ENCODE measurements around the gene UBE2J1. TPM values are rescaled to one million over a fixed set of nuclear protein-coding genes. Genes with fewer than 3 reads are reported as not detected.

The UBE2J1 gene
- polyA plus RNA-seq, 1 donor from 2014 or later = 47.2 TPM

DNA sequence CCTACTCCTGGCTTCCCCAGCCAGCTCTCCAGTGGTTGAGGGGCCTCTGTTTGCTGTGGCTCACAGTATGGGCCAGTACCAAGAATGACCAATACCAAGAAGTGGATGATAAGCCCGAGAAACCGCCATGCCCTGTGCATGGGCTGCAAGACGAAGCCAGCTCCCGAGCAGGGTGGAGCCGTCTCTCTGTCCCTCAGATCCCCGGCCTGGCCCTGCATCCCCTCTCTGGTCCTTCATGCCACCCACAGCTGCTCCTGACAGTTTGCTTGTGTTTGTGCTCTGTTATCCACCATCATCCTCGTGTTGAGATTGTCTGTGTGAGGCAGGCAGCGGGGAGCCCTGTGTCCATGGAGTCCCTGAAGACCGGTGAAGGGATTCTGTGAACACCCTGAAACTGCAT, 73.6 kb downstream of the UBE2J1 start:
- Histone ChIP-seq H3K4me2 (ENCODE audit: low read length) (no peak overlapping the region), H3K9me3 (ENCODE audit: low read length) (no peaks in the 10 kb centered on the region), H3K9me2 (ENCODE audit: insufficient read depth, low read length) (no peaks in the 10 kb centered on the region), H3K36me3 (ENCODE audit: insufficient read depth, low read length) (no peaks in the 10 kb centered on the region), H2AFZ (ENCODE audit: low read depth, low read length) (no peak overlapping the region), H4K20me1 (ENCODE audit: insufficient read depth) (no peaks in the 10 kb centered on the region), H3K9ac (ENCODE audit: low read length) (no peak overlapping the region), H3K79me2 (replicated peaks; ENCODE audit: insufficient read depth, low read length) (no peaks in the 10 kb centered on the region), H3F3A (ENCODE audit: insufficient read depth, low read length, poor library complexity, severe bottlenecking) (no peaks in the 10 kb centered on the region), H3K27me3 (ENCODE audit: insufficient read depth, low read depth, low read length) (no peaks in the 10 kb centered on the region), H3K27ac (ENCODE audit: low read length) (no peak overlapping the region), H3K4me3 (ENCODE audit: low read length) (no peak overlapping the region)
- TF ChIP-seq MXI1 (conservative IDR thresholded peaks at IDR 0.05; ENCODE audit: poor library complexity, severe bottlenecking) = no peak
- no peak for TF ChIP-seq TAF1 (IDR thresholded peaks at IDR 0.05; ENCODE audit: low read depth)
- TF ChIP-seq, protein P1, sequence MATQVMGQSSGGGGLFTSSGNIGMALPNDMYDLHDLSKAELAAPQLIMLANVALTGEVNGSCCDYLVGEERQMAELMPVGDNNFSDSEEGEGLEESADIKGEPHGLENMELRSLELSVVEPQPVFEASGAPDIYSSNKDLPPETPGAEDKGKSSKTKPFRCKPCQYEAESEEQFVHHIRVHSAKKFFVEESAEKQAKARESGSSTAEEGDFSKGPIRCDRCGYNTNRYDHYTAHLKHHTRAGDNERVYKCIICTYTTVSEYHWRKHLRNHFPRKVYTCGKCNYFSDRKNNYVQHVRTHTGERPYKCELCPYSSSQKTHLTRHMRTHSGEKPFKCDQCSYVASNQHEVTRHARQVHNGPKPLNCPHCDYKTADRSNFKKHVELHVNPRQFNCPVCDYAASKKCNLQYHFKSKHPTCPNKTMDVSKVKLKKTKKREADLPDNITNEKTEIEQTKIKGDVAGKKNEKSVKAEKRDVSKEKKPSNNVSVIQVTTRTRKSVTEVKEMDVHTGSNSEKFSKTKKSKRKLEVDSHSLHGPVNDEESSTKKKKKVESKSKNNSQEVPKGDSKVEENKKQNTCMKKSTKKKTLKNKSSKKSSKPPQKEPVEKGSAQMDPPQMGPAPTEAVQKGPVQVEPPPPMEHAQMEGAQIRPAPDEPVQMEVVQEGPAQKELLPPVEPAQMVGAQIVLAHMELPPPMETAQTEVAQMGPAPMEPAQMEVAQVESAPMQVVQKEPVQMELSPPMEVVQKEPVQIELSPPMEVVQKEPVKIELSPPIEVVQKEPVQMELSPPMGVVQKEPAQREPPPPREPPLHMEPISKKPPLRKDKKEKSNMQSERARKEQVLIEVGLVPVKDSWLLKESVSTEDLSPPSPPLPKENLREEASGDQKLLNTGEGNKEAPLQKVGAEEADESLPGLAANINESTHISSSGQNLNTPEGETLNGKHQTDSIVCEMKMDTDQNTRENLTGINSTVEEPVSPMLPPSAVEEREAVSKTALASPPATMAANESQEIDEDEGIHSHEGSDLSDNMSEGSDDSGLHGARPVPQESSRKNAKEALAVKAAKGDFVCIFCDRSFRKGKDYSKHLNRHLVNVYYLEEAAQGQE (IDR thresholded peaks at IDR 0.05; ENCODE audit: borderline replicate concordance) = no peak
- TF ChIP-seq POLR2AphosphoS5 (IDR thresholded peaks at IDR 0.05) = no peak
- no peak for TF ChIP-seq EZH2 (IDR thresholded peaks at IDR 0.05; ENCODE audit: borderline replicate concordance, insufficient read depth, low read length, poor library complexity, severe bottlenecking)
- TF ChIP-seq, protein P2, sequence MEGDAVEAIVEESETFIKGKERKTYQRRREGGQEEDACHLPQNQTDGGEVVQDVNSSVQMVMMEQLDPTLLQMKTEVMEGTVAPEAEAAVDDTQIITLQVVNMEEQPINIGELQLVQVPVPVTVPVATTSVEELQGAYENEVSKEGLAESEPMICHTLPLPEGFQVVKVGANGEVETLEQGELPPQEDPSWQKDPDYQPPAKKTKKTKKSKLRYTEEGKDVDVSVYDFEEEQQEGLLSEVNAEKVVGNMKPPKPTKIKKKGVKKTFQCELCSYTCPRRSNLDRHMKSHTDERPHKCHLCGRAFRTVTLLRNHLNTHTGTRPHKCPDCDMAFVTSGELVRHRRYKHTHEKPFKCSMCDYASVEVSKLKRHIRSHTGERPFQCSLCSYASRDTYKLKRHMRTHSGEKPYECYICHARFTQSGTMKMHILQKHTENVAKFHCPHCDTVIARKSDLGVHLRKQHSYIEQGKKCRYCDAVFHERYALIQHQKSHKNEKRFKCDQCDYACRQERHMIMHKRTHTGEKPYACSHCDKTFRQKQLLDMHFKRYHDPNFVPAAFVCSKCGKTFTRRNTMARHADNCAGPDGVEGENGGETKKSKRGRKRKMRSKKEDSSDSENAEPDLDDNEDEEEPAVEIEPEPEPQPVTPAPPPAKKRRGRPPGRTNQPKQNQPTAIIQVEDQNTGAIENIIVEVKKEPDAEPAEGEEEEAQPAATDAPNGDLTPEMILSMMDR (IDR thresholded peaks at IDR 0.05; ENCODE audit: poor library complexity, severe bottlenecking) = no peak
- no peak for TF ChIP-seq EP300 (conservative IDR thresholded peaks at IDR 0.05; ENCODE audit: poor library complexity, severe bottlenecking)
- no peak for TF ChIP-seq RAD21 (conservative IDR thresholded peaks at IDR 0.05)
- TF ChIP-seq SMC3 (conservative IDR thresholded peaks at IDR 0.05; ENCODE audit: poor library complexity) = no peak

Other genes starting within 250 kb of the UBE2J1 start
- 42.1 and 44.0 TPM in 2 replicates for gene SRSF12, start 234.7 kb downstream of the UBE2J1 start, polyA plus RNA-seq
- gene PM20D2, start 206.7 kb downstream of the UBE2J1 start, polyA plus RNA-seq = 27.6 and 28.2 TPM in 2 replicates
- 0.36 TPM in 1 of 2 replicates, not detected in the other for gene GABRR1, start 135.4 kb downstream of the UBE2J1 start, polyA plus RNA-seq
- gene GABRR2, start 37.4 kb downstream of the UBE2J1 start, polyA plus RNA-seq = 0.16 and 0.31 TPM in 2 replicates
- 32.2 and 34.1 TPM in 2 replicates for gene RRAGD, start 59.6 kb upstream of the UBE2J1 start, polyA plus RNA-seq
- 43.5 and 57.1 TPM in 2 replicates for gene ANKRD6, start 80.4 kb upstream of the UBE2J1 start, polyA plus RNA-seq